Skin epidermis (tissue), 12 donors: Measurements from ENCODE around the gene DACH1.

Experiments
- H3K27ac ChIP-seq, 21 experiments: fragments of 200-600 bp; sonication (generic) in 11 of 21; one replicate each; pipeline ENCODE4 v1.5.0; 2020; ENCODE audit warnings: mild to moderate bottlenecking in 3 of 21, inconsistent platforms in 2 of 21, moderate library complexity in 2 of 21
- H3K4me3 ChIP-seq, 7 experiments: fragments of 200-600 bp; sonication (generic) in 2 of 7; one replicate each; pipeline ENCODE4 v1.5.0; 2020; ENCODE audit warnings: inconsistent platforms in 2 of 7, mild to moderate bottlenecking in 2 of 7, moderate library complexity in 1 of 7

Gene DACH1

GRCh38 chr13:71727042-71727441, 140.0 kb downstream of the DACH1 start:
- Histone ChIP-seq H3K4me3 (no peak overlapping the region), H3K27ac (no peak overlapping the region)

GRCh38 chr13:71722206-71722605, 144.8 kb downstream of the DACH1 start:
- Histone ChIP-seq H3K4me3 (no peak overlapping the region), H3K27ac (no peak overlapping the region)

- H3K4me3 ChIP-seq = no peak overlapping the region
Observed at GRCh38 chr13:71721104-71721503, 145.9 kb downstream of the DACH1 start.

DNA sequence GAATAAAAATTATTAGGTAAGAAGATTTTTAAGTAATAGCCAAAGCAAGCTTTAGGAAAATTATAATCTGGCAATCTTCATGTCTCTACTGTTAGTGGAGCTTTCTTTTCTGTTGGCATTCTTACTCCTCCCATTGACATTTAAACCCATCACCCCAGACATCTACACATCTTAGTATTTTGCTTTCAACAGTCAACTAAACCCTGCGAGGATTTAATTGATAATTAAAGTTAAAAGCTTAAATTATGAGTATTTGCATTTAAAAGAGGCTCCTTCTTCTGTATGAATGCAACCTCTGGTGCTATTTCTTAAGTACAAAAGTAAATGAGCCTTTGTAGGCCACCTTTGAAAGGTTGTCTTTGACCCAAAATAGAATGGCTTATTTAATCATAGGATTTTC, 148.1 kb downstream of the DACH1 start:
- no peak overlapping the region for H3K27ac ChIP-seq
- H3K4me3 ChIP-seq = no peak overlapping the region

More at GRCh38 chr13:71721104-71721503, 145.9 kb downstream of the DACH1 start:
- H3K27ac ChIP-seq = no peak overlapping the region

- H3K27ac ChIP-seq = no peak overlapping the region
- no peak overlapping the region for H3K4me3 ChIP-seq
Observed at GRCh38 chr13:71714802-71715375, 152.1 kb downstream of the DACH1 start.

DNA sequence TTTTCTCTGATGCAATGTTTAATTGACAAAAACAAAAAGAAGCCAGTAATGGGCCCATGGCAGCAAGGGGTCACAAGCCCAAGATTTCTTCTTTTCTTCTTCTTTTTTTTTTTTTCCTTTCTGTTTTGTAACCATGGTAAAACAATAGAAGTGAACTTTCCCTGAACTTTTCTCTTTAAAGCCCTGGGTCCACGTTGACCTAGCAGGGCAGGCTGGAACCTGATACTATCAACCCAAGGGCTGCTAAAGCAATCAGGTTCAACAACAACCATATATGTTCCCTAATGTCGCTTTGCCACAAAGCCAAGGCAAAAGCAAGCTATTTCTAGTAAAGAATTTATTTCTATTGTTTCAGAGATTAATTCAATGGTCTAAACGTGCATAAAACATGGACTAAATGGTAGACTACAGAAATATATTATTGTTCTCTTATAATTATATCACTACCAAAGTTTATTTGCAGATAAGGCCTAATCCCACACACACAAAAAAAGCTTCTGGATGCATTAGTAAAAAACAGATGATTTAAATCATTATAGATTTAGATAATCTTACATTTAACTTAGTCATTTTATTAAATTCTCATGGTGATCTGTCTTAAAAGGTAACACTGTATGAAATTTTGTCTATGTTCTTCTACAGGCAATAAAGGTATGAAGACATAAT, 153.9 kb downstream of the DACH1 start:
- Histone ChIP-seq H3K4me3 (no peak overlapping the region), H3K27ac (no peak overlapping the region)

GRCh38 chr13:71704656-71705055, 162.3 kb downstream of the DACH1 start:
- Histone ChIP-seq H3K4me3 (no peak overlapping the region), H3K27ac (no peak overlapping the region)

DNA sequence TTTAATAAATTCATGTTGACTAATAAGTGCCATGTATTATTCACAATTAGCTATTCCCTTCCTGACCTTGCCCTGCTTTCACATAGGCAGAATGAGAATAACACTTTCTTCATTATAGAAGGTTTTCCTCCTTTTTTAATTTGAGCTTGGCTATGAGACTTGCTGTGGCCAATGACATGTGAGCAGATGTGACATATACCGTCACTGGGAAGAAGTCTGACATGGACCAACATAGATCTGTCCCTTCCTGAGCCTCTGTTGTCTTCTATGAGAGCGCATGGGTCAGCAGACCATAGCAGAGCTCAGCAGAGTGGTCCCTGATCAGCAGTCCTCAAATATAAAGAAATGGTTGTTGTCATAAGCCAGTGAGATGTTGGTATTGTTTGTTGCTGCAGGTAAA, 163.9 kb downstream of the DACH1 start:
- H3K27ac ChIP-seq = no peak overlapping the region

DNA sequence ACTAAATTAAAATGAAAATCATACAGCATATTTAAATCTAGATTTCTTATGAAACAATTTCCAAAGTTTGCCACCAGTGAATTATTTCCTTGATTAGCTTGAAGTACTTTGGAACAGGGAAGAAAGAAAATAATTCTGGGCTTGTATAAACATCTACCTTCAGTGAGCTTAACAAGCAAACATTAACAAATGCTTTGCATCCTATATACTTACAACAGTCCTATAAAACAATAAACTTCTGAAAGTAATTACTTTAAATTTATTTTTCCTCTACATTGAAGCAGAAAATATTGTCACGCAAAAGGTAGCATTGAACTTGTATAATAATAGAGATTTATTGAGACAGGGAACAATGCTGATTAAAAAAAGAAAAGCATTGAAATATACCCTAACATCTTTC, 164.8 kb downstream of the DACH1 start:
- Histone ChIP-seq H3K4me3 (no peak overlapping the region), H3K27ac (no peak overlapping the region)

More for the DNA sequence above, 163.9 kb downstream of the DACH1 start:
- no peak overlapping the region for H3K4me3 ChIP-seq

- no peak overlapping the region for H3K27ac ChIP-seq
- H3K4me3 ChIP-seq = no peak overlapping the region
Observed at GRCh38 chr13:71701741-71702140, 165.3 kb downstream of the DACH1 start.

DNA sequence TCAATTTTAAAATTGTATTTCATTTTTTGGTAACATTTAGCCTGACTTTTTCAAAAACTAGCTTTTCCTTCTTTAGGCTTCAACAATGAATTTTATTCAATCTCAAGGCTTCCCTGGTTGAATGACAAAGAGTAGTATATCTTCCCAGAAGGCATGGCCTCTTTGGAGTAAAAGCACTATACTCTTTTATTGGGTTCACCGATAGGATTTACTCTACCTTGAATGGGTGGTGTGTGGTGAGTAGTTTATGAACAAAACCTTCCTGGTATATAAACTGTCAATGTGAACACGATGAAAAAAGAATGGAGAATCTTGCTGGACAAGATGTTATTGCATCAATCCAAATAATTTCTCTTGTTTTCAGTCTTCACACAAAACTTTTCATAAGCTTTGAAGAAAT, 167.7 kb downstream of the DACH1 start:
- Histone ChIP-seq H3K4me3 (no peak overlapping the region), H3K27ac (no peak overlapping the region)

DNA sequence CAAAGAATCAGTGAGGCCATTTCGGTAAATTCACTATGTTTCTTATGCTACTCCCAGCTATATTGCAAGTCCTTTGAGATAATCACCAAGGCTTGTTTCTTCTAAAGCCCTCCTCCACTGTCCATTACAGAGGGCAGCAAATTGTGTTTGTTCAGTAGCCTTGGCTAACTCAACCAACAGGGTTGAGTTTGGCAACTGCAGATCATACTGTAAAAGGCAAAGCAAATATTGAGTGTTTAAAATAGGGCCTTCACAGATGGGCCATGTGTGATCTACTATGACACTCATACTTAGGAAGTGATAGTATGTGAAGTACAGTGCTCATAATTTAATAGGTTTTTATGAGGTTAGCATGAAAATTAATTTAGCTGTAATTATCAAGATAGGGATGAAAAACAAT, 171.3 kb downstream of the DACH1 start:
- Histone ChIP-seq H3K27ac (no peak overlapping the region), H3K4me3 (no peak overlapping the region)

DNA sequence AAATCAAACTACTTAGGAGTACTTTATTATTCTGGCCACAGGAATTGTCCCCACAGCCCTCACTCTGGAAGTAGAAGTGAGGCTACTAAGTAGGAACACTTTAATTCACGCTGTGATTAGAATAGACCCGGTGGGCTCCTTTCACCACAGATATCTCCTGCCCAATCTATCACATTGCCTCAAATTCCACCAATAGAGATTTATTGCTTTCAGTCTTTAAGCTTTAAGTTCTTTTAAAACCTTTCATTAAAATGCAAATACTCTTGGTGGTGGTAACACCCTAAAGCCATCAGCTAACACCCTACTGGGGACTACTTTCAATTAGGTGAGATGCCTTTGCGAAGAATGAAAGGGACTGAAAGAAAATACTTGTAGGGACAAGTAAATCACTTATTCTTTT, 181.9 kb downstream of the DACH1 start:
- H3K27ac ChIP-seq = no peak overlapping the region
- H3K4me3 ChIP-seq = no peak overlapping the region

GRCh38 chr13:71681901-71682613, 184.9 kb downstream of the DACH1 start:
- no peak overlapping the region for H3K4me3 ChIP-seq
- no peak overlapping the region for H3K27ac ChIP-seq

DNA sequence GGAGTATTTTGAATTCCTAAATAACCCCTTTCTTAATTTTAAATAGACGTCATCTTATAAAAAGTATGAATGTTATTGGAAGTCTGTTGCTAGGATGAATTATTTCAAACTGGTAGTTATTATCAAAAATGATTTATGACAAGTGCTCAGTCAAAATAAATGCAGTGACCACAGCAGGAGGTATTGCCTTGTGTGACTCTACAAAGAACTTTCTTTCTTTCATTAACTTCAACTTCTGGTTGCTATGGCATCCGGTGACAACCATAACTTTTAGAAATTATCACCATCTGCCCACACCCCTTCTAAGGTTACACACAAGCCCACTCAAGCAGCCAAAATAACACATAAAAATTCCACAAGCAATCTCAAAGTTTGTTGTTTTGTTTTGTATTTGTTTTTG, 189.9 kb downstream of the DACH1 start:
- H3K4me3 ChIP-seq = no peak overlapping the region
- no peak overlapping the region for H3K27ac ChIP-seq

- no peak overlapping the region for H3K4me3 ChIP-seq
Observed at GRCh38 chr13:71672512-71672911, 194.5 kb downstream of the DACH1 start.

GRCh38 chr13:71663431-71663830, 203.6 kb downstream of the DACH1 start:
- Histone ChIP-seq H3K4me3 (no peak overlapping the region), H3K27ac (no peak overlapping the region)

More at GRCh38 chr13:71672512-71672911, 194.5 kb downstream of the DACH1 start:
- no peak overlapping the region for H3K27ac ChIP-seq

DNA sequence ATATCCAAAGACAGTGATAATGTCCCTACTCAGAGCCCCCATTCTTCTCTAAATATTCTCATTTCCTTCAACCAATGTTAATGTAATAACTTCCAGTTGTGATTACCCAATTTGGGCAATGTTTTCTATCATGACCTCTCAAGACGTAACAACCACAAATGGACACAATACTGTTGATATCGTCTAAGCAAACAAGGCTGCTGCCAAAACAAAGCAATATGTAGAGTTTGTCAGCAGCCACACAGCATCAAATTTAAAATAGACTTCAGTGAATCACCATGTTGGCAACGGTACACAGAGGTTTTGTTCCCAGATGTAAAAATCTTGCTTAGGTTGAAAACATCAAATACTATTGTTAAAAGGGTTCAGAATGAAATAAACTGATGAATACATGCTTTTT, 205.1 kb downstream of the DACH1 start:
- H3K27ac ChIP-seq = no peak overlapping the region
- H3K4me3 ChIP-seq = no peak overlapping the region

GRCh38 chr13:71659404-71659803, 207.6 kb downstream of the DACH1 start:
- Histone ChIP-seq H3K4me3 (no peak overlapping the region), H3K27ac (no peak overlapping the region)

- no peak overlapping the region for H3K4me3 ChIP-seq
- no peak overlapping the region for H3K27ac ChIP-seq
Observed at GRCh38 chr13:71645467-71645866, 221.5 kb downstream of the DACH1 start.

DNA sequence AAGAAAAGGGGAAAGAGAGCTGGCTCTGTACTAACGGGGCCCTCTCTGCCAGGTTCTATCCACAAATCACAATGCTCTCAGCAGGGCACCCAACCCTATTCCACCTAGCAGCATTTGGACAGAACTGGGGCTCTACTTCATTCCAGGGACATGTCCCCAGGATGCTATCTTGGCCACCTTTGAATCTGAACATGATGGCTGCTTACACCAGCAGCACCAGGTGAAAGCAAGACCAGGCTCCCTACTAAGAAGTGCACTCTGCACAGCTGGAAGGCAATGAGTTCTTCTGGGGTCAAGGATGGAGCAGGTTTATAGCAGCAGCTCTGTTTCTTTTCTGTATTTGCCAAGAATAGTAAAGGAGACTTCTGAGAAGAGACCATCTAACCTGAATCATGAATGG, 222.4 kb downstream of the DACH1 start:
- Histone ChIP-seq H3K4me3 (no peak overlapping the region), H3K27ac (no peak overlapping the region)
